ENCODE data around the gene VWA5A. TPM values are rescaled to one million over a fixed set of nuclear protein-coding genes. Genes with fewer than 3 reads are reported as not detected.

The VWA5A gene
- total and polyA plus RNA-seq, 9 of the 15 experiments (the other 6 are each of a cell fraction or from before 2014, with no cell fraction given) = 4.6 to 19.7 (median 6.9) TPM

DNA sequence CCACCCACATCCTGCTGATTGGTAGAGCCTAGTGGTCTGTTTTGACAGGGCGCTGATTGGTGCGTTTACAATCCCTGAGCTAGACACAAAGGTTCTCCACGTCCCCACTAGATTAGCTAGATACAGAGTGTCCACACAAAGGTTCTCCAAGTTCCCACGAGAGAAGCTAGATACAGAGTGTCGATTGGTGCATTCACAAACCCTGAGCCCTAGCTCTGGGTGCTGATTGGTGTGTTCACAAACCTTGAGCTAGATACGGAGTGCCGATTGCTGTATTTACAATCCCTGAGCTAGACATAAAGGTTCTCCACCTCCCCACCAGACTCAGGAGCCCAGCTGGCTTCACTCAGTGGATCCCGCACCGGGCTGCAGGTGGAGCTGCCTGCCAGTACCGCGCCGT is 55.1 kb downstream of the VWA5A start (continued):
- TF ChIP-seq, protein P1, sequence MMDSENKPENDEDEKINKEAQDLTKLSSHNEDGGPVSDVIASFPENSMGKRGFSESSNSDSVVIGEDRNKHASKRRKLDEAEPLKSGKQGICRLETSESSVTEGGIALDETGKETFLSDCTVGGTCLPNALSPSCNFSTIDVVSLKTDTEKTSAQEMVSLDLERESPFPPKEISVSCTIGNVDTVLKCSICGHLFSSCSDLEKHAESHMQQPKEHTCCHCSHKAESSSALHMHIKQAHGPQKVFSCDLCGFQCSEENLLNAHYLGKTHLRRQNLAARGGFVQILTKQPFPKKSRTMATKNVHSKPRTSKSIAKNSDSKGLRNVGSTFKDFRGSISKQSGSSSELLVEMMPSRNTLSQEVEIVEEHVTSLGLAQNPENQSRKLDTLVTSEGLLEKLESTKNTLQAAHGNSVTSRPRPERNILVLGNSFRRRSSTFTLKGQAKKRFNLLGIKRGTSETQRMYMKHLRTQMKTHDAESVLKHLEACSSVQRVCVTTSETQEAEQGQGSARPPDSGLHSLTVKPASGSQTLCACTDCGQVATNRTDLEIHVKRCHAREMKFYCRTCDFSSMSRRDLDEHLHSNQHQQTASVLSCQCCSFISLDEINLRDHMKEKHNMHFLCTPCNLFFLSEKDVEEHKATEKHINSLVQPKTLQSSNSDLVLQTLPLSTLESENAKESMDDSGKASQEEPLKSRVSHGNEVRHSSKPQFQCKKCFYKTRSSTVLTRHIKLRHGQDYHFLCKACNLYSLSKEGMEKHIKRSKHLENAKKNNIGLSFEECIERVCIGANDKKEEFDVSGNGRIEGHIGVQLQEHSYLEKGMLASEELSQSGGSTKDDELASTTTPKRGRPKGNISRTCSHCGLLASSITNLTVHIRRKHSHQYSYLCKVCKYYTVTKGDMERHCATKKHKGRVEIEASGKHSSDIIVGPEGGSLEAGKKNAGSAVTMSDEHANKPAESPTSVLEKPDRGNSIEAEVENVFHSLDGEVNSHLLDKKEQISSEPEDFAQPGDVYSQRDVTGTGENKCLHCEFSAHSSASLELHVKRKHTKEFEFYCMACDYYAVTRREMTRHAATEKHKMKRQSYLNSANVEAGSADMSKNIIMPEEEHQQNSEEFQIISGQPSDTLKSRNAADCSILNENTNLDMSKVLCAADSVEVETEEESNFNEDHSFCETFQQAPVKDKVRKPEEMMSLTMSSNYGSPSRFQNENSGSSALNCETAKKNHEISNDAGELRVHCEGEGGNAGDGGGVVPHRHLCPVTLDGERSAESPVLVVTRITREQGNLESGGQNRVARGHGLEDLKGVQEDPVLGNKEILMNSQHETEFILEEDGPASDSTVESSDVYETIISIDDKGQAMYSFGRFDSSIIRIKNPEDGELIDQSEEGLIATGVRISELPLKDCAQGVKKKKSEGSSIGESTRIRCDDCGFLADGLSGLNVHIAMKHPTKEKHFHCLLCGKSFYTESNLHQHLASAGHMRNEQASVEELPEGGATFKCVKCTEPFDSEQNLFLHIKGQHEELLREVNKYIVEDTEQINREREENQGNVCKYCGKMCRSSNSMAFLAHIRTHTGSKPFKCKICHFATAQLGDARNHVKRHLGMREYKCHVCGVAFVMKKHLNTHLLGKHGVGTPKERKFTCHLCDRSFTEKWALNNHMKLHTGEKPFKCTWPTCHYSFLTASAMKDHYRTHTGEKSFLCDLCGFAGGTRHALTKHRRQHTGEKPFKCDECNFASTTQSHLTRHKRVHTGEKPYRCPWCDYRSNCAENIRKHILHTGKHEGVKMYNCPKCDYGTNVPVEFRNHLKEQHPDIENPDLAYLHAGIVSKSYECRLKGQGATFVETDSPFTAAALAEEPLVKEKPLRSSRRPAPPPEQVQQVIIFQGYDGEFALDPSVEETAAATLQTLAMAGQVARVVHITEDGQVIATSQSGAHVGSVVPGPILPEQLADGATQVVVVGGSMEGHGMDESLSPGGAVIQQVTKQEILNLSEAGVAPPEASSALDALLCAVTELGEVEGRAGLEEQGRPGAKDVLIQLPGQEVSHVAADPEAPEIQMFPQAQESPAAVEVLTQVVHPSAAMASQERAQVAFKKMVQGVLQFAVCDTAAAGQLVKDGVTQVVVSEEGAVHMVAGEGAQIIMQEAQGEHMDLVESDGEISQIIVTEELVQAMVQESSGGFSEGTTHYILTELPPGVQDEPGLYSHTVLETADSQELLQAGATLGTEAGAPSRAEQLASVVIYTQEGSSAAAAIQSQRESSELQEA (IDR thresholded peaks at IDR 0.05; ENCODE audit: low read depth) = peak; percentile 69; the same call in 1 of the 2 replicates
- TF ChIP-seq FOXK2 (conservative IDR thresholded peaks at IDR 0.05 in 1 of 2, IDR thresholded peaks at IDR 0.05 in 1 of 2; ENCODE audit: low read depth in 2 of 2) = 0 out of 4 replicates have a peak, but pooled peaks of 1 of the 2 experiments have one; percentile 27
- peak; percentile 79 for TF ChIP-seq CC2D1A (IDR thresholded peaks at IDR 0.05)
- peak; percentile 40 for TF ChIP-seq ASH1L (IDR thresholded peaks at IDR 0.05; ENCODE audit: borderline replicate concordance, low read depth, partially characterized antibody)
- TF ChIP-seq MEIS2 (IDR thresholded peaks at IDR 0.05; ENCODE audit: partially characterized antibody) = peak; percentile 5
- peak; percentile 15; the same call in 1 of the 2 replicates for TF ChIP-seq ELF1 (tag; IDR thresholded peaks at IDR 0.05)
- peak; percentile 10 for TF ChIP-seq FOS (IDR thresholded peaks at IDR 0.05; ENCODE audit: extremely low read depth, insufficient read length)

Data from K562 (cell line).